H9 (cell line): ENCODE data around the gene PLXNB3. TPM values are rescaled to one million over a fixed set of nuclear protein-coding genes. Genes with fewer than 3 reads are reported as not detected.

Experiments
- DNase-seq: peaks from one replicate; pipeline ENCODE4 v3.0.0-alpha.2; 2017
- H2AFZ ChIP-seq: one replicate; pipeline ENCODE4 v1.6.1; 2013; ENCODE audit warnings: mild to moderate bottlenecking, low read length, control low read depth, moderate library complexity
- H2AK5ac ChIP-seq: 2 replicates; pipeline ENCODE4 v1.6.1; 2013; ENCODE audit warnings: low read length, control low read depth, mixed read lengths; ENCODE audit not compliant: insufficient read length
- H2BK120ac ChIP-seq: one replicate; pipeline ENCODE4 v1.6.1; 2013; ENCODE audit warnings: low read depth, mild to moderate bottlenecking, low read length, control low read depth, inconsistent platforms; ENCODE audit not compliant: poor library complexity, severe bottlenecking
- H2BK12ac ChIP-seq: 2 replicates; pipeline ENCODE4 v1.6.1; 2013; ENCODE audit warnings: low read length, control low read depth, mixed read lengths, low read depth; ENCODE audit not compliant: insufficient read length
- H2BK15ac ChIP-seq: 2 replicates; pipeline ENCODE4 v1.6.1; 2013; ENCODE audit warnings: low read depth, low read length, control low read depth
- H2BK20ac ChIP-seq: one replicate; pipeline ENCODE4 v1.6.1; 2013; ENCODE audit warnings: low read depth, mild to moderate bottlenecking, low read length, control low read depth, inconsistent platforms; ENCODE audit not compliant: poor library complexity, severe bottlenecking
- H2BK5ac ChIP-seq: 2 replicates; pipeline ENCODE4 v1.6.1; 2013; ENCODE audit warnings: low read length, control low read depth, mixed read lengths; ENCODE audit not compliant: insufficient read length
- H3K14ac ChIP-seq: 2 replicates; pipeline ENCODE4 v1.6.1; 2013; ENCODE audit warnings: low read length, control low read depth; ENCODE audit not compliant: insufficient read depth
- H3K18ac ChIP-seq: 2 replicates; pipeline ENCODE4 v1.6.1; 2013; ENCODE audit warnings: low read depth, mild to moderate bottlenecking, mixed read lengths, low read length, control low read depth; ENCODE audit not compliant: insufficient read length
- H3K23ac ChIP-seq: 2 replicates; pipeline ENCODE4 v1.6.1; 2013; ENCODE audit warnings: low read length, control low read depth, mixed read lengths, low read depth; ENCODE audit not compliant: insufficient read length
- H3K23me2 ChIP-seq: 2 replicates; pipeline ENCODE4 v1.6.1; 2013; ENCODE audit warnings: low read depth, mild to moderate bottlenecking, mixed read lengths, low read length, control low read depth; ENCODE audit not compliant: insufficient read length, poor library complexity, severe bottlenecking
- H3K27ac ChIP-seq: 2 replicates; pipeline ENCODE4 v1.5.1; 2013; ENCODE audit warnings: low read length, control low read depth, mixed read lengths, low read depth; ENCODE audit not compliant: insufficient read length
- H3K27me3 ChIP-seq: 2 replicates; pipeline ENCODE4 v1.6.1; 2013; ENCODE audit warnings: low read length, control low read depth, inconsistent platforms; ENCODE audit not compliant: insufficient read depth
- H3K4ac ChIP-seq: 2 replicates; pipeline ENCODE4 v1.6.1; 2013; ENCODE audit warnings: low read depth, mild to moderate bottlenecking, control low read depth, inconsistent platforms, low read length, moderate library complexity
- H3K4me1 ChIP-seq: 2 replicates; pipeline ENCODE4 v1.6.1; 2013; ENCODE audit warnings: low read length, control low read depth, inconsistent platforms; ENCODE audit not compliant: insufficient read depth
- H3K4me2 ChIP-seq: 2 replicates; pipeline ENCODE4 v1.6.1; 2013; ENCODE audit warnings: low read length, control low read depth, mixed read lengths; ENCODE audit not compliant: insufficient read length, insufficient read depth
- H3K56ac ChIP-seq: 2 replicates; pipeline ENCODE4 v1.6.1; 2013; ENCODE audit warnings: low read depth, mild to moderate bottlenecking, mixed read lengths, low read length, control low read depth; ENCODE audit not compliant: insufficient read length
- H3K79me1 ChIP-seq: 2 replicates; pipeline ENCODE4 v1.6.1; 2013; ENCODE audit warnings: low read depth, mild to moderate bottlenecking, moderate library complexity, low read length, control low read depth, inconsistent platforms; ENCODE audit not compliant: insufficient read depth, poor library complexity, severe bottlenecking
- H3K79me2 ChIP-seq: 2 replicates; pipeline ENCODE4 v1.6.1; 2013; ENCODE audit warnings: low read length, control low read depth, inconsistent platforms; ENCODE audit not compliant: insufficient read depth
- H3K9ac ChIP-seq: 2 replicates; pipeline ENCODE4 v1.6.1; 2013; ENCODE audit warnings: low read length, control low read depth, mixed read lengths; ENCODE audit not compliant: insufficient read length; ENCODE audit errors: extremely low read depth
- H3K9me3 ChIP-seq: one replicate; pipeline ENCODE4 v1.6.1; 2013; ENCODE audit warnings: low read depth, low read length, inconsistent platforms; ENCODE audit not compliant: control insufficient read depth
- H3T11ph ChIP-seq: one replicate; pipeline ENCODE4 v1.6.1; 2013; ENCODE audit warnings: mild to moderate bottlenecking, low read length, control low read depth, inconsistent platforms
- H4K20me1 ChIP-seq: one replicate; pipeline ENCODE4 v1.6.1; 2013; ENCODE audit not compliant: control insufficient read depth, insufficient read length, insufficient read depth
- H4K5ac ChIP-seq: 2 replicates; pipeline ENCODE4 v1.6.1; 2013; ENCODE audit warnings: low read depth, mild to moderate bottlenecking, mixed read lengths, low read length, control low read depth; ENCODE audit not compliant: insufficient read length
- H4K8ac ChIP-seq: replicated peaks from 2 replicates; pipeline ENCODE4 v1.6.1; 2013; ENCODE audit warnings: low read length, control low read depth, mixed read lengths, low read depth; ENCODE audit not compliant: insufficient read length
- H4K91ac ChIP-seq: 2 replicates; pipeline ENCODE4 v1.6.1; 2013; ENCODE audit warnings: low read depth, mild to moderate bottlenecking, moderate library complexity, mixed read lengths, low read length, control low read depth; ENCODE audit not compliant: insufficient read length
- H3K27ac Mint-ChIP-seq, 3 experiments: 2 replicates in 2 of 3; 3 replicates in 1 of 3; pipeline ENCODE4 v1.8.0; 2020 to 2021; ENCODE audit warnings: mixed read lengths in 3 of 3, mild to moderate bottlenecking in 1 of 3, moderate library complexity in 1 of 3
- H3K27me3 Mint-ChIP-seq: 2 replicates; pipeline ENCODE4 v1.8.0; 2021; ENCODE audit warnings: low read depth, mild to moderate bottlenecking, moderate library complexity, mixed read lengths
- H3K36me3 Mint-ChIP-seq, 3 experiments: 2 replicates in 2 of 3; 3 replicates in 1 of 3; pipeline ENCODE4 v1.8.0; 2020 to 2021; ENCODE audit warnings: low read depth in 3 of 3, mixed read lengths in 3 of 3; ENCODE audit not compliant: insufficient read depth in 1 of 3
- H3K4me1 Mint-ChIP-seq, 2 experiments: 2 replicates each; pipeline ENCODE4 v1.8.0; 2020; ENCODE audit warnings: mixed read lengths in 2 of 2
- H3K4me3 Mint-ChIP-seq, 2 experiments: 2 replicates in 1 of 2; 3 replicates in 1 of 2; pipeline ENCODE4 v1.8.0; 2020 to 2021; ENCODE audit warnings: mild to moderate bottlenecking in 2 of 2, mixed read lengths in 2 of 2, moderate library complexity in 1 of 2
- H3K9me3 Mint-ChIP-seq, 2 experiments: 2 replicates in 1 of 2; 3 replicates in 1 of 2; pipeline ENCODE4 v1.8.0; 2020; ENCODE audit warnings: mild to moderate bottlenecking in 2 of 2, mixed read lengths in 2 of 2, moderate library complexity in 1 of 2
- WGBS: extraction: QIAGEN DNeasy Blood & Tissue Kit; methylation state at CpG from one replicate; pipeline ENCODE4 v1.1.7; 2013; ENCODE audit warnings: missing lambda C conversion rate, low lambda C conversion rate, mixed read lengths; ENCODE audit not compliant: insufficient read length; ENCODE audit errors: extremely low coverage; 5-methylcytosine and 5-hydroxymethylcytosine counted together
- total RNA-seq: library from RNA; stranded (reverse); gene quantifications from 2 replicates; pipeline ENCODE4 v1.2.1, GENCODE V29; 2021
- TF ChIP-seq, protein P1 (sequence below): fragments of 200-600 bp; sonication (generic); conservative IDR thresholded peaks from 3 replicates; pipeline ENCODE4 v1.8.0; 2021; ENCODE audit warnings: antibody characterized with exemption, mild to moderate bottlenecking

The PLXNB3 gene
- total RNA-seq, 1 experiment from 2014 or later, result 1.9 TPM

DNA sequence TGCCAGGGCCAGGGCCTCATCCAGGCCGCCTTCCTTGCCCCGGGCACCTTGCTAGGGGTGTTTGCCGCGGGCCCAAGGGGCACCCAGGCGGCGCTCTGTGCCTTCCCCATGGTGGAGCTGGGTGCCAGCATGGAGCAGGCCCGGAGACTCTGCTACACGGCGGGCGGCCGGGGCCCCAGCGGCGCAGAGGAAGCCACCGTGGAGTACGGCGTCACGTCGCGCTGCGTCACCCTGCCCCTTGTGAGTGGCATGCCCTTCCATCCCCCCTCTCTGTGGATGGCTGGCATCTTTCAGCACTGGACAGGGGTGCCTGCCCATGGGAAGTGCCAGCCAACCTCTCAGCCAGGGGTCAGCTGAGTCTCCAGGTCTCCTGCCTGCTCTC lies 3.6 kb downstream of the PLXNB3 start:
- Histone ChIP-seq H3T11ph (no peak overlapping the region), H3K4me1 (no peaks in the 10 kb centered on the region), H3K79me2 (no peaks in the 10 kb centered on the region), H3K4me2 (no peak overlapping the region), H3K23me2 (no peaks in the 10 kb centered on the region), H2BK120ac (no peak overlapping the region), H3K27me3 (no peaks in the 10 kb centered on the region), H3K56ac (no peak overlapping the region), H3K4ac (no peak overlapping the region), H2BK5ac (no peak overlapping the region), H3K14ac (no peak overlapping the region), H2BK12ac (no peak overlapping the region), H3K9ac (no peak overlapping the region), H2AK5ac (no peak overlapping the region), H4K91ac (no peak overlapping the region), H3K23ac (no peak overlapping the region), H3K27ac (no peak overlapping the region), H3K79me1 (no peaks in the 10 kb centered on the region), H3K18ac (no peak overlapping the region), H4K20me1 (no peaks in the 10 kb centered on the region), H4K8ac (no peak overlapping the region), H3K9me3 (no peaks in the 10 kb centered on the region), H2BK20ac (no peak overlapping the region), H2BK15ac (no peak overlapping the region), H4K5ac (no peak overlapping the region), H2AFZ (no peak overlapping the region)
- Mint-ChIP-seq H3K4me3 (no peak overlapping the region), H3K27me3 (peaks cover 10% of the 10 kb centered on the region), H3K4me1 (peaks cover 4 to 6% of the 10 kb centered on the region in 2 experiments; a peak in 3 of 4 replicates), H3K9me3 (peaks cover 34 to 69% of the 10 kb centered on the region in 2 experiments), H3K36me3 (peaks cover 0 to 3% (median 0%) of the 10 kb centered on the region in 3 experiments; a peak in 3 of 7 replicates), H3K27ac (no peak overlapping the region)
- no CpG with 5 or more reads among the region's 20 CpGs for WGBS
- DNase-seq, result peak; percentile 27
- TF ChIP-seq, protein P1, sequence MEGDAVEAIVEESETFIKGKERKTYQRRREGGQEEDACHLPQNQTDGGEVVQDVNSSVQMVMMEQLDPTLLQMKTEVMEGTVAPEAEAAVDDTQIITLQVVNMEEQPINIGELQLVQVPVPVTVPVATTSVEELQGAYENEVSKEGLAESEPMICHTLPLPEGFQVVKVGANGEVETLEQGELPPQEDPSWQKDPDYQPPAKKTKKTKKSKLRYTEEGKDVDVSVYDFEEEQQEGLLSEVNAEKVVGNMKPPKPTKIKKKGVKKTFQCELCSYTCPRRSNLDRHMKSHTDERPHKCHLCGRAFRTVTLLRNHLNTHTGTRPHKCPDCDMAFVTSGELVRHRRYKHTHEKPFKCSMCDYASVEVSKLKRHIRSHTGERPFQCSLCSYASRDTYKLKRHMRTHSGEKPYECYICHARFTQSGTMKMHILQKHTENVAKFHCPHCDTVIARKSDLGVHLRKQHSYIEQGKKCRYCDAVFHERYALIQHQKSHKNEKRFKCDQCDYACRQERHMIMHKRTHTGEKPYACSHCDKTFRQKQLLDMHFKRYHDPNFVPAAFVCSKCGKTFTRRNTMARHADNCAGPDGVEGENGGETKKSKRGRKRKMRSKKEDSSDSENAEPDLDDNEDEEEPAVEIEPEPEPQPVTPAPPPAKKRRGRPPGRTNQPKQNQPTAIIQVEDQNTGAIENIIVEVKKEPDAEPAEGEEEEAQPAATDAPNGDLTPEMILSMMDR, result no peak
